ENCODE results near the gene LRIG1.

LRIG1 gene

GRCh38 chr3:66371432-66371831 is 129.4 kb downstream of the LRIG1 start:
- Histone ChIP-seq H3K4me1 (ENCODE audit: control insufficient read depth, insufficient read depth, low read length) (no peaks in the 10 kb centered on the region), H3K36me3 (ENCODE audit: control insufficient read depth, insufficient read depth, low read length) (no peaks in the 10 kb centered on the region), H3K27me3 (ENCODE audit: control insufficient read depth, insufficient read depth, low read length) (no peaks in the 10 kb centered on the region), H3K4me3 (ENCODE audit: low read length) (no peak overlapping the region), H3K9me3 (ENCODE audit: control insufficient read depth, insufficient read depth, low read length) (no peaks in the 10 kb centered on the region), H3K27ac (ENCODE audit: low read length) (no peak overlapping the region)
- DNase-seq (ENCODE audit: low read depth, low spot score): no peak
- WGBS (ENCODE audit: insufficient coverage, insufficient read length): 100% methylated on average over 1 of the region's 7 CpGs

GRCh38 chr3:66370179-66370578 is 130.6 kb downstream of the LRIG1 start:
- Histone ChIP-seq H3K4me1 (ENCODE audit: control insufficient read depth, insufficient read depth, low read length) (peaks cover 4% of the 10 kb centered on the region; the same call in 1 of the 2 replicates), H3K27ac (ENCODE audit: low read length) (no peak overlapping the region), H3K4me3 (ENCODE audit: low read length) (no peak overlapping the region), H3K9me3 (ENCODE audit: control insufficient read depth, insufficient read depth, low read length) (no peaks in the 10 kb centered on the region), H3K36me3 (ENCODE audit: control insufficient read depth, insufficient read depth, low read length) (no peaks in the 10 kb centered on the region), H3K27me3 (ENCODE audit: control insufficient read depth, insufficient read depth, low read length) (no peaks in the 10 kb centered on the region)
- no CpG with 5 or more reads among the region's 7 CpGs for WGBS (ENCODE audit: insufficient coverage, insufficient read length)
- no peak for DNase-seq (ENCODE audit: low read depth, low spot score)

GRCh38 chr3:66367979-66368378 is 132.8 kb downstream of the LRIG1 start:
- no peaks in the 10 kb centered on the region for H3K27me3 ChIP-seq (ENCODE audit: control insufficient read depth, insufficient read depth, low read length)
- WGBS (ENCODE audit: insufficient coverage, insufficient read length): no CpG with 5 or more reads among the region's 3 CpGs
- no peak for DNase-seq (ENCODE audit: low read depth, low spot score)
- H3K9me3 ChIP-seq (ENCODE audit: control insufficient read depth, insufficient read depth, low read length): no peaks in the 10 kb centered on the region
- H3K27ac ChIP-seq (ENCODE audit: low read length): no peak overlapping the region
- no peaks in the 10 kb centered on the region for H3K36me3 ChIP-seq (ENCODE audit: control insufficient read depth, insufficient read depth, low read length)
- no peak overlapping the region for H3K4me3 ChIP-seq (ENCODE audit: low read length)
- H3K4me1 ChIP-seq (ENCODE audit: control insufficient read depth, insufficient read depth, low read length): peaks cover 6% of the 10 kb centered on the region; the same call in 1 of the 2 replicates

GRCh38 chr3:66366747-66367146 is 134.1 kb downstream of the LRIG1 start:
- no CpG with 5 or more reads among the region's 7 CpGs for WGBS (ENCODE audit: insufficient coverage, insufficient read length)
- H3K4me3 ChIP-seq (ENCODE audit: low read length): no peak overlapping the region
- no peak overlapping the region for H3K27ac ChIP-seq (ENCODE audit: low read length)
- H3K9me3 ChIP-seq (ENCODE audit: control insufficient read depth, insufficient read depth, low read length): no peaks in the 10 kb centered on the region
- no peak for DNase-seq (ENCODE audit: low read depth, low spot score)
- H3K27me3 ChIP-seq (ENCODE audit: control insufficient read depth, insufficient read depth, low read length): no peaks in the 10 kb centered on the region
- H3K36me3 ChIP-seq (ENCODE audit: control insufficient read depth, insufficient read depth, low read length): no peaks in the 10 kb centered on the region
- peaks cover 6% of the 10 kb centered on the region; the same call in 1 of the 2 replicates for H3K4me1 ChIP-seq (ENCODE audit: control insufficient read depth, insufficient read depth, low read length)

GRCh38 chr3:66365080-66365479 is 135.7 kb downstream of the LRIG1 start:
- no CpG with 5 or more reads among the region's 5 CpGs for WGBS (ENCODE audit: insufficient coverage, insufficient read length)
- Histone ChIP-seq H3K9me3 (ENCODE audit: control insufficient read depth, insufficient read depth, low read length) (no peaks in the 10 kb centered on the region), H3K27me3 (ENCODE audit: control insufficient read depth, insufficient read depth, low read length) (no peaks in the 10 kb centered on the region), H3K27ac (ENCODE audit: low read length) (no peak overlapping the region), H3K36me3 (ENCODE audit: control insufficient read depth, insufficient read depth, low read length) (no peaks in the 10 kb centered on the region), H3K4me3 (ENCODE audit: low read length) (no peak overlapping the region), H3K4me1 (ENCODE audit: control insufficient read depth, insufficient read depth, low read length) (peaks cover 6% of the 10 kb centered on the region; the same call in 1 of the 2 replicates)
- no peak for DNase-seq (ENCODE audit: low read depth, low spot score)

GRCh38 chr3:66363148-66363547 is 137.7 kb downstream of the LRIG1 start:
- no peaks in the 10 kb centered on the region for H3K27me3 ChIP-seq (ENCODE audit: control insufficient read depth, insufficient read depth, low read length)
- WGBS (ENCODE audit: insufficient coverage, insufficient read length): no CpG with 5 or more reads among the region's 6 CpGs
- no peak for DNase-seq (ENCODE audit: low read depth, low spot score)
- H3K4me3 ChIP-seq (ENCODE audit: low read length): no peak overlapping the region
- H3K4me1 ChIP-seq (ENCODE audit: control insufficient read depth, insufficient read depth, low read length): peaks cover 6% of the 10 kb centered on the region; the same call in 1 of the 2 replicates
- H3K36me3 ChIP-seq (ENCODE audit: control insufficient read depth, insufficient read depth, low read length): no peaks in the 10 kb centered on the region
- H3K27ac ChIP-seq (ENCODE audit: low read length): no peak overlapping the region
- no peaks in the 10 kb centered on the region for H3K9me3 ChIP-seq (ENCODE audit: control insufficient read depth, insufficient read depth, low read length)

- no peak overlapping the region for H3K4me3 ChIP-seq (ENCODE audit: low read length)
Measured at GRCh38 chr3:66362541-66362941, 138.3 kb downstream of the LRIG1 start.

GRCh38 chr3:66361356-66361755 is 139.5 kb downstream of the LRIG1 start:
- H3K9me3 ChIP-seq (ENCODE audit: control insufficient read depth, insufficient read depth, low read length): no peaks in the 10 kb centered on the region
- WGBS (ENCODE audit: insufficient coverage, insufficient read length): no CpG with 5 or more reads among the region's 5 CpGs
- no peak for DNase-seq (ENCODE audit: low read depth, low spot score)
- peaks cover 8% of the 10 kb centered on the region for H3K4me1 ChIP-seq (ENCODE audit: control insufficient read depth, insufficient read depth, low read length)
- no peak overlapping the region for H3K4me3 ChIP-seq (ENCODE audit: low read length)
- no peaks in the 10 kb centered on the region for H3K36me3 ChIP-seq (ENCODE audit: control insufficient read depth, insufficient read depth, low read length)
- no peaks in the 10 kb centered on the region for H3K27me3 ChIP-seq (ENCODE audit: control insufficient read depth, insufficient read depth, low read length)
- H3K27ac ChIP-seq (ENCODE audit: low read length): no peak overlapping the region

More at GRCh38 chr3:66362541-66362941, 138.3 kb downstream of the LRIG1 start:
- Histone ChIP-seq H3K27me3 (ENCODE audit: control insufficient read depth, insufficient read depth, low read length) (no peaks in the 10 kb centered on the region), H3K27ac (ENCODE audit: low read length) (no peak overlapping the region), H3K9me3 (ENCODE audit: control insufficient read depth, insufficient read depth, low read length) (no peaks in the 10 kb centered on the region), H3K4me1 (ENCODE audit: control insufficient read depth, insufficient read depth, low read length) (peaks cover 6% of the 10 kb centered on the region; the same call in 1 of the 2 replicates), H3K36me3 (ENCODE audit: control insufficient read depth, insufficient read depth, low read length) (no peaks in the 10 kb centered on the region)
- no peak for DNase-seq (ENCODE audit: low read depth, low spot score)
- no CpG with 5 or more reads among the region's 3 CpGs for whole genome bisulfite sequencing (ENCODE audit: insufficient coverage, insufficient read length)

GRCh38 chr3:66355997-66356396 is 144.8 kb downstream of the LRIG1 start:
- Histone ChIP-seq H3K27ac (ENCODE audit: low read length) (no peak overlapping the region), H3K4me1 (ENCODE audit: control insufficient read depth, insufficient read depth, low read length) (peaks cover 7% of the 10 kb centered on the region), H3K9me3 (ENCODE audit: control insufficient read depth, insufficient read depth, low read length) (no peaks in the 10 kb centered on the region; the same call in 1 of the 2 replicates), H3K4me3 (ENCODE audit: low read length) (no peak overlapping the region), H3K27me3 (ENCODE audit: control insufficient read depth, insufficient read depth, low read length) (no peaks in the 10 kb centered on the region), H3K36me3 (ENCODE audit: control insufficient read depth, insufficient read depth, low read length) (no peaks in the 10 kb centered on the region)
- no CpG with 5 or more reads among the region's 1 CpG for WGBS (ENCODE audit: insufficient coverage, insufficient read length)
- no peak for DNase-seq (ENCODE audit: low read depth, low spot score)

GRCh38 chr3:66355394-66355793 is 145.4 kb downstream of the LRIG1 start:
- no peaks in the 10 kb centered on the region for H3K27me3 ChIP-seq (ENCODE audit: control insufficient read depth, insufficient read depth, low read length)
- H3K36me3 ChIP-seq (ENCODE audit: control insufficient read depth, insufficient read depth, low read length): no peaks in the 10 kb centered on the region
- H3K27ac ChIP-seq (ENCODE audit: low read length): no peak overlapping the region
- no CpG with 5 or more reads among the region's 3 CpGs for WGBS (ENCODE audit: insufficient coverage, insufficient read length)
- no peak overlapping the region for H3K4me3 ChIP-seq (ENCODE audit: low read length)
- H3K9me3 ChIP-seq (ENCODE audit: control insufficient read depth, insufficient read depth, low read length): no peaks in the 10 kb centered on the region; the same call in 1 of the 2 replicates
- DNase-seq (ENCODE audit: low read depth, low spot score): no peak
- H3K4me1 ChIP-seq (ENCODE audit: control insufficient read depth, insufficient read depth, low read length): peaks cover 7% of the 10 kb centered on the region

- H3K4me3 ChIP-seq (ENCODE audit: low read length): no peak overlapping the region
- no peaks in the 10 kb centered on the region; the same call in 1 of the 2 replicates for H3K9me3 ChIP-seq (ENCODE audit: control insufficient read depth, insufficient read depth, low read length)
- no peaks in the 10 kb centered on the region for H3K27me3 ChIP-seq (ENCODE audit: control insufficient read depth, insufficient read depth, low read length)
- H3K4me1 ChIP-seq (ENCODE audit: control insufficient read depth, insufficient read depth, low read length): peaks cover 7% of the 10 kb centered on the region
- no peak for DNase-seq (ENCODE audit: low read depth, low spot score)
- no CpG with 5 or more reads among the region's 2 CpGs for WGBS (ENCODE audit: insufficient coverage, insufficient read length)
- H3K27ac ChIP-seq (ENCODE audit: low read length): no peak overlapping the region
- H3K36me3 ChIP-seq (ENCODE audit: control insufficient read depth, insufficient read depth, low read length): no peaks in the 10 kb centered on the region
Measured at GRCh38 chr3:66354001-66354400, 146.8 kb downstream of the LRIG1 start.

Data from iPS DF 6.9 (cell line).